GM18517 (cell line): Measurements from ENCODE around the gene PHF21B.

ENCODE experiments used
- ATAC-seq: cut with Tn5 transposase; IDR thresholded peaks from one replicate; pipeline ENCODE4 v1.9.1; 2021; ENCODE audit warnings: mild to moderate bottlenecking, moderate library complexity; ENCODE audit not compliant: unreplicated experiment

PHF21B gene

GRCh38 chr22:44847892-44848291, 161.9 kb downstream of the PHF21B start:
- no peak for ATAC-seq

GRCh38 chr22:44847380-44847779, 162.4 kb downstream of the PHF21B start:
- ATAC-seq, result no peak

- ATAC-seq, result no peak
These were observed 163.0 kb downstream of the PHF21B start for GRCh38 chr22:44846726-44847275.

- ATAC-seq, result no peak
These were observed 163.7 kb downstream of the PHF21B start for GRCh38 chr22:44845796-44846720.

- ATAC-seq, result no peak
These were observed 164.6 kb downstream of the PHF21B start for GRCh38 chr22:44845191-44845590.

- no peak for ATAC-seq
These were observed 167.4 kb downstream of the PHF21B start for GRCh38 chr22:44842417-44842816.

- no peak for ATAC-seq
These were observed 169.0 kb downstream of the PHF21B start for GRCh38 chr22:44840611-44841322.

- ATAC-seq, result no peak
These were observed 170.1 kb downstream of the PHF21B start for GRCh38 chr22:44839721-44840120.

- ATAC-seq, result no peak
These were observed 170.7 kb downstream of the PHF21B start for GRCh38 chr22:44839061-44839460.

- ATAC-seq, result no peak
These were observed 171.3 kb downstream of the PHF21B start for GRCh38 chr22:44838316-44839016.

- ATAC-seq, result no peak
These were observed 172.3 kb downstream of the PHF21B start for GRCh38 chr22:44837481-44837880.

GRCh38 chr22:44834065-44834464, 175.7 kb downstream of the PHF21B start:
- no peak for ATAC-seq

GRCh38 chr22:44831885-44832284, 177.9 kb downstream of the PHF21B start:
- no peak for ATAC-seq
